HepG2 (cell line): ENCODE measurements around the gene TNNI3. TPM values are rescaled to one million over a fixed set of nuclear protein-coding genes. Genes with fewer than 3 reads are reported as not detected.
A peak's percentile ranks its signal among the peaks of the same experiment; 100 is the strongest.

Experiments
- BCL3 ChIP-seq: sonication (generic); formaldehyde crosslinking; IDR thresholded peaks from 2 replicates; pipeline ENCODE4 v1.5.1; 2020; ENCODE audit warnings: mild to moderate bottlenecking, missing genetic modification reagents, moderate library complexity
- ERF ChIP-seq: IDR thresholded peaks from 2 replicates; pipeline ENCODE4 v1.6.1; 2018; ENCODE audit warnings: missing biosample characterization, missing genetic modification reagents
- HDAC2 ChIP-seq: sonication (generic); formaldehyde crosslinking; IDR thresholded peaks from 2 replicates; pipeline ENCODE4 v1.4.0; 2020; ENCODE audit warnings: missing genetic modification reagents
- MATR3 ChIP-seq: sonication (generic); formaldehyde crosslinking; IDR thresholded peaks from 2 replicates; pipeline ENCODE4 v1.4.0; 2020; ENCODE audit warnings: missing genetic modification reagents
- MNT ChIP-seq: fragments of 450-650 bp; IDR thresholded peaks from 2 replicates; pipeline ENCODE4 v1.6.1; 2016
- NCOA2 ChIP-seq: sonication (generic); formaldehyde crosslinking; IDR thresholded peaks from 2 replicates; pipeline ENCODE4 v1.8.0; 2022; ENCODE audit warnings: inconsistent platforms
- NRL ChIP-seq: sonication (generic); formaldehyde crosslinking; IDR thresholded peaks from 2 replicates; pipeline ENCODE4 v1.5.0; 2020; ENCODE audit warnings: missing genetic modification reagents, mild to moderate bottlenecking, moderate library complexity, borderline replicate concordance
- PHF21A ChIP-seq: sonication (generic); formaldehyde crosslinking; IDR thresholded peaks from 2 replicates; pipeline ENCODE4 v1.5.0; 2020; ENCODE audit warnings: mild to moderate bottlenecking, missing genetic modification reagents
- PRPF4 ChIP-seq: fragments of 200-400 bp; formaldehyde crosslinking; IDR thresholded peaks from 2 replicates; pipeline ENCODE4 v1.6.1; 2016; ENCODE audit warnings: low read length, low read depth; ENCODE audit not compliant: poor library complexity, severe bottlenecking
- RFX1 ChIP-seq: fragments of 450-650 bp; IDR thresholded peaks from 2 replicates; pipeline ENCODE4 v1.6.1; 2017
- SMARCC2 ChIP-seq: fragments of 450-650 bp; IDR thresholded peaks from 2 replicates; pipeline ENCODE4 v1.6.1; 2017; ENCODE audit warnings: antibody characterized with exemption, mild to moderate bottlenecking
- TSC22D2 ChIP-seq: sonication (generic); formaldehyde crosslinking; IDR thresholded peaks from 2 replicates; pipeline ENCODE4 v1.5.1; 2020; ENCODE audit warnings: missing genetic modification reagents, mild to moderate bottlenecking, borderline replicate concordance
- YEATS4 ChIP-seq: sonication (generic); formaldehyde crosslinking; IDR thresholded peaks from 2 replicates; pipeline ENCODE4 v1.4.0; 2020; ENCODE audit warnings: missing genetic modification reagents, borderline replicate concordance
- ZKSCAN8 ChIP-seq: IDR thresholded peaks from 2 replicates; pipeline ENCODE4 v1.6.1; 2016; ENCODE audit warnings: borderline replicate concordance, missing genetic modification reagents, missing compliant biosample characterization
- ZNF549 ChIP-seq: sonication (generic); formaldehyde crosslinking; IDR thresholded peaks from 2 replicates; pipeline ENCODE4 v1.5.0; 2020; ENCODE audit warnings: missing genetic modification reagents
- ZNF660 ChIP-seq: sonication (generic); formaldehyde crosslinking; IDR thresholded peaks from 2 replicates; pipeline ENCODE4 v1.5.1; 2020; ENCODE audit warnings: mild to moderate bottlenecking, low read depth, missing genetic modification reagents, borderline replicate concordance
- ZNF737 ChIP-seq: sonication (generic); formaldehyde crosslinking; IDR thresholded peaks from 2 replicates; pipeline ENCODE4 v1.5.0; 2020; ENCODE audit warnings: missing genetic modification reagents, mild to moderate bottlenecking, borderline replicate concordance
- ZNF768 ChIP-seq: sonication (generic); formaldehyde crosslinking; IDR thresholded peaks from 2 replicates; pipeline ENCODE4 v1.4.0; 2020; ENCODE audit warnings: missing genetic modification reagents
- polyA plus RNA-seq, 8 experiments: library from polyadenylated mRNA; depleted of rRNA in 3 of 8; stranded (reverse) in 7 of 8; unstranded in 1 of 8; fragments of >200 nt; fragmentation: Illumina TruSeq in 4 of 8; extraction: Trizol in 4 of 8; gene quantifications; 2 replicates each; pipeline versions ENCODE4 v1.2.1 to v1.2.3, GENCODE V29; 2011 to 2016; ENCODE audit warnings: low read depth in 4 of 8, missing spikeins in 1 of 8, mixed read lengths in 1 of 8; ENCODE audit not compliant: insufficient read depth in 1 of 8
- total RNA-seq, 5 experiments: library from RNA; depleted of rRNA; stranded (reverse); fragments of >200 nt; fragmentation: Illumina TruSeq; extraction: Trizol; gene quantifications; 2 replicates each; pipeline ENCODE4 v1.2.3, GENCODE V29; 2016; ENCODE audit warnings: low read depth in 1 of 5
- TF ChIP-seq, protein P1 (sequence below): IDR thresholded peaks from 2 replicates; pipeline ENCODE4 v1.6.1; 2016; ENCODE audit warnings: mild to moderate bottlenecking
- TF ChIP-seq, protein P2 (sequence below): sonication (generic); formaldehyde crosslinking; IDR thresholded peaks from 2 replicates; pipeline ENCODE4 v1.4.0; 2020; ENCODE audit warnings: missing genetic modification reagents, mild to moderate bottlenecking, borderline replicate concordance
- TF ChIP-seq, protein P3 (sequence below): sonication (generic); formaldehyde crosslinking; IDR thresholded peaks from 2 replicates; pipeline ENCODE4 v1.5.0; 2020; ENCODE audit warnings: missing genetic modification reagents

TNNI3 gene
- total and polyA plus RNA-seq, 2 of the 13 experiments (the other 11 are each of a cell fraction or from before 2014, with no cell fraction given): 3.5 to 3.7 TPM

GRCh38 chr19:55179606-55180484 lies 22.3 kb upstream of the TNNI3 start, which contains the start of gene SYT5 (continued):
- peak; percentile 70 for TF ChIP-seq MNT
- peak; percentile 22; the same call in 1 of the 2 replicates for TF ChIP-seq YEATS4 (CRISPR knock-in tag)
- TF ChIP-seq, protein P1, sequence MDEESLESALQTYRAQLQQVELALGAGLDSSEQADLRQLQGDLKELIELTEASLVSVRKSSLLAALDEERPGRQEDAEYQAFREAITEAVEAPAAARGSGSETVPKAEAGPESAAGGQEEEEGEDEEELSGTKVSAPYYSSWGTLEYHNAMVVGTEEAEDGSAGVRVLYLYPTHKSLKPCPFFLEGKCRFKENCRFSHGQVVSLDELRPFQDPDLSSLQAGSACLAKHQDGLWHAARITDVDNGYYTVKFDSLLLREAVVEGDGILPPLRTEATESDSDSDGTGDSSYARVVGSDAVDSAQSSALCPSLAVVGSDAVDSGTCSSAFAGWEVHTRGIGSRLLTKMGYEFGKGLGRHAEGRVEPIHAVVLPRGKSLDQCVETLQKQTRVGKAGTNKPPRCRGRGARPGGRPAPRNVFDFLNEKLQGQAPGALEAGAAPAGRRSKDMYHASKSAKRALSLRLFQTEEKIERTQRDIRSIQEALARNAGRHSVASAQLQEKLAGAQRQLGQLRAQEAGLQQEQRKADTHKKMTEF: peak; percentile 44; the same call in 1 of the 2 replicates
- no peak for TF ChIP-seq ZKSCAN8 (CRISPR knock-in tag)
- TF ChIP-seq ZNF549 (CRISPR knock-in tag): no peak
- TF ChIP-seq SMARCC2: no peak
- no peak for TF ChIP-seq ZNF737
- TF ChIP-seq NRL (CRISPR knock-in tag): no peak
- TF ChIP-seq PRPF4: no peak
- TF ChIP-seq RFX1: no peak
- no peak for TF ChIP-seq ZNF660 (CRISPR knock-in tag)
- 0 out of 2 replicates have a peak, but pooled peaks have one; percentile 49 for TF ChIP-seq BCL3 (CRISPR knock-in tag)
- no peak for TF ChIP-seq PHF21A (CRISPR knock-in tag)
- TF ChIP-seq MATR3 (CRISPR knock-in tag): no peak
- TF ChIP-seq, protein P2, sequence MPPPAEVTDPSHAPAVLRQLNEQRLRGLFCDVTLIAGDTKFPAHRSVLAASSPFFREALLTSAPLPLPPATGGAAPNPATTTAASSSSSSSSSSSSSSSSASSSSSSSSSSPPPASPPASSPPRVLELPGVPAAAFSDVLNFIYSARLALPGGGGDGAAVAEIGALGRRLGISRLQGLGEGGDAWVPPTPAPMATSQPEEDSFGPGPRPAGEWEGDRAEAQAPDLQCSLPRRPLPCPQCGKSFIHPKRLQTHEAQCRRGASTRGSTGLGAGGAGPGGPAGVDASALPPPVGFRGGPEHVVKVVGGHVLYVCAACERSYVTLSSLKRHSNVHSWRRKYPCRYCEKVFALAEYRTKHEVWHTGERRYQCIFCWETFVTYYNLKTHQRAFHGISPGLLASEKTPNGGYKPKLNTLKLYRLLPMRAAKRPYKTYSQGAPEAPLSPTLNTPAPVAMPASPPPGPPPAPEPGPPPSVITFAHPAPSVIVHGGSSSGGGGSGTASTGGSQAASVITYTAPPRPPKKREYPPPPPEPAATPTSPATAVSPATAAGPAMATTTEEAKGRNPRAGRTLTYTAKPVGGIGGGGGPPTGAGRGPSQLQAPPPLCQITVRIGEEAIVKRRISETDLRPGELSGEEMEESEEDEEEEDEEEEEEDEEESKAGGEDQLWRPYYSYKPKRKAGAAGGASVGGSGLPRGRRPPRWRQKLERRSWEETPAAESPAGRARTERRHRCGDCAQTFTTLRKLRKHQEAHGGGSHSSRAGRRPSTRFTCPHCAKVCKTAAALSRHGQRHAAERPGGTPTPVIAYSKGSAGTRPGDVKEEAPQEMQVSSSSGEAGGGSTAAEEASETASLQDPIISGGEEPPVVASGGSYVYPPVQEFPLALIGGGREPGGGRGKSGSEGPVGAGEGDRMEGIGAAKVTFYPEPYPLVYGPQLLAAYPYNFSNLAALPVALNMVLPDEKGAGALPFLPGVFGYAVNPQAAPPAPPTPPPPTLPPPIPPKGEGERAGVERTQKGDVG (CRISPR knock-in tag): no peak
- no peak for TF ChIP-seq ERF (CRISPR knock-in tag)
- peak; percentile 48; the same call in 1 of the 2 replicates for TF ChIP-seq TSC22D2 (CRISPR knock-in tag)
- TF ChIP-seq NCOA2 (CRISPR knock-in tag): no peak
- TF ChIP-seq, protein P3, sequence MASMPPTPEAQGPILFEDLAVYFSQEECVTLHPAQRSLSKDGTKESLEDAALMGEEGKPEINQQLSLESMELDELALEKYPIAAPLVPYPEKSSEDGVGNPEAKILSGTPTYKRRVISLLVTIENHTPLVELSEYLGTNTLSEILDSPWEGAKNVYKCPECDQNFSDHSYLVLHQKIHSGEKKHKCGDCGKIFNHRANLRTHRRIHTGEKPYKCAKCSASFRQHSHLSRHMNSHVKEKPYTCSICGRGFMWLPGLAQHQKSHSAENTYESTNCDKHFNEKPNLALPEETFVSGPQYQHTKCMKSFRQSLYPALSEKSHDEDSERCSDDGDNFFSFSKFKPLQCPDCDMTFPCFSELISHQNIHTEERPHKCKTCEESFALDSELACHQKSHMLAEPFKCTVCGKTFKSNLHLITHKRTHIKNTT: no peak
- TF ChIP-seq HDAC2: no peak
- no peak for TF ChIP-seq ZNF768 (CRISPR knock-in tag)
